HCEC 1CT (cell line): ENCODE data around the gene MYO1H.
"Not testable (repeated sequence)": the region's sequence is repeated elsewhere in the genome, so short reads cannot be mapped to it uniquely, and the experiment has no call there.

Source experiments
- DNase-seq: peaks from one replicate; pipeline ENCODE4 v3.0.0-alpha.2; 2017

MYO1H gene

GRCh38 chr12:109345428-109345827, 2.3 kb upstream of the MYO1H start:
- no peak for DNase-seq

- no peak for DNase-seq
These were observed 780 bp upstream of the MYO1H start for GRCh38 chr12:109346920-109347319.

GRCh38 chr12:109352184-109352583, 4.5 kb downstream of the MYO1H start:
- DNase-seq: no peak

- no peak for DNase-seq
These were observed 8.9 kb downstream of the MYO1H start for GRCh38 chr12:109356577-109356976.

- no peak for DNase-seq
These were observed 9.3 kb downstream of the MYO1H start for GRCh38 chr12:109357032-109357431.

GRCh38 chr12:109358154-109358869, 10.6 kb downstream of the MYO1H start:
- no peak for DNase-seq

GRCh38 chr12:109359131-109359690, 11.5 kb downstream of the MYO1H start:
- no peak for DNase-seq

GRCh38 chr12:109369831-109370230, 22.1 kb downstream of the MYO1H start:
- no peak for DNase-seq

GRCh38 chr12:109377139-109377685, 29.5 kb downstream of the MYO1H start:
- DNase-seq: no peak

GRCh38 chr12:109378569-109378968, 30.9 kb downstream of the MYO1H start:
- no peak for DNase-seq

GRCh38 chr12:109382031-109382430, 34.3 kb downstream of the MYO1H start:
- no peak for DNase-seq

GRCh38 chr12:109383240-109383639, 35.5 kb downstream of the MYO1H start:
- DNase-seq: no peak

- DNase-seq: peak; percentile 54
These were observed 37.8 kb downstream of the MYO1H start for GRCh38 chr12:109385339-109386058.

GRCh38 chr12:109386059-109386433, 38.3 kb downstream of the MYO1H start:
- DNase-seq: no peak

- peak; percentile 29 for DNase-seq
These were observed 39.9 kb downstream of the MYO1H start for GRCh38 chr12:109387425-109388166.

- DNase-seq: no peak
These were observed 40.5 kb downstream of the MYO1H start for GRCh38 chr12:109388167-109388563.

- DNase-seq: no peak
These were observed 41.4 kb downstream of the MYO1H start for GRCh38 chr12:109389146-109389545.

- peak; percentile 50 for DNase-seq
These were observed 46.0 kb downstream of the MYO1H start for GRCh38 chr12:109393437-109394345.

- no peak for DNase-seq
These were observed 47.2 kb downstream of the MYO1H start for GRCh38 chr12:109394891-109395290.

- not testable (repeated sequence) for DNase-seq
These were observed 57.1 kb downstream of the MYO1H start for GRCh38 chr12:109404841-109405240.

GRCh38 chr12:109406147-109406546, 58.4 kb downstream of the MYO1H start:
- DNase-seq: not testable (repeated sequence)
